GM18861 (cell line): ENCODE results near the gene LYRM4.
A peak's percentile ranks its signal among the peaks of the same experiment; 100 is the strongest.

Experiments used
- ATAC-seq: cut with Tn5 transposase; IDR thresholded peaks from one replicate; pipeline ENCODE4 v1.9.1; 2021; ENCODE audit not compliant: unreplicated experiment

Gene LYRM4

DNA sequence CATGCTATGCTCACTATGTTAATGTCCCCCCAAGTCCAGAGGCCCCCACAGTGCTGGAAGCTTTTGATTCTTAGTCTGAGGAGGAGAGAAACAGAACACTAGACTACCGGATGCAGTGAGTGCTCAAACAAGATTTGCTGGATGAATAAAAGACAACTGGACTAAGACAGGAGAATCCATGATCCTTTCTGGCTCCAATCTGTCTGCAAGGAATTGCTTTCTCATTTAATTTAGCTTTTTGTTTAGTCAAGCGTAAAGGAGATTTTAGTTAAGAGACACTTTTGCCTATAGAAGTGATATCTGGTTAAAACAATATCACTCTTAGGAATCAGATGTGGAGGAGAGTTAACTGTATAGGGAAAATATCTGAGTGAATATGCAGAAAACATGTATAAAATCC is 13.5 kb downstream of the LYRM4 start:
- ATAC-seq, result no peak

DNA sequence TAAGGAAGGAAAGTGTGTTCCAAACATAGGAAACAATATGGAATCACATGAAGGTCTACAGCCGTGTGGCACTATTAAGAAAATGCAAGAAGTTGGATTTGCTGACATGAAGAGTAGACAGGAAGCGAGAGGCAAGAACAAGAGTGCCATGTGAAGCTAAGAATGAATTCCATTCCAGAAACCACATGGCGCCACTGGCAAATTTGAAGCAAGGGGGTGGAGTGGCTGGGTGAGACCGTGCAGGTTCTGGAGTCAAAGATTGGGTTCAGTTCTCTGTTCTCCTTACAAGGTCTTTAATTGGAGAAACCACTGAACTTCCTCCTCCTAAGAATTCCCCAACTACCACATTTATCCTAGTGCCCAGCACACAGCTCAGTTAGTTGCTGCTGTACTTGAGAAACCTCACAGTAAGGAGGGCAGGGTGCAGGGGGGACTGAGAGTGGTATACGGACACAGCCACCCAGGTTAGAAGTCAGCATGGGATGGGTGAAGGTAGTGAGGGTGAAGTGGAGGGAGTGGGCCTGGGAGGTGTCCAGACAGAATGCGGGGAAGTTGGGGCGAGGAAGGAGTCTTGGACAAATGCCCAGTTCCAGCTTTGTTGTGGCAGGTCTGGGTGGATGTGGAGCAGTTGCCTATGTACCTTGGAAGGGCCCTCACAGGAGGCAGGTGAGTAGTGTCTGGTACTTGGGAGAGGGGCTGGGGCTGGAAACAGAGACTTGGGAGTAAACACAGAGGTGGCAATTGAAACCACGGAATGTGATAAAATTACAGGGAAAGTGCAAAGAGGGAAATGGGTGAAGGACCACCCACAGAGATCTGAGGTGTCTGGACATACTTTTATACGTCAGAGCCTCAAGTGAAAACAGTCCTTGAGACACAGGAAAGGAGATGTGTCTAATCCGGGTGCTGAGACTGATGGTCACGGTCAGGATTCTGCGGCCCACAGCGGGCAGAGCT is 14.3 kb downstream of the LYRM4 start:
- no peak for ATAC-seq

DNA sequence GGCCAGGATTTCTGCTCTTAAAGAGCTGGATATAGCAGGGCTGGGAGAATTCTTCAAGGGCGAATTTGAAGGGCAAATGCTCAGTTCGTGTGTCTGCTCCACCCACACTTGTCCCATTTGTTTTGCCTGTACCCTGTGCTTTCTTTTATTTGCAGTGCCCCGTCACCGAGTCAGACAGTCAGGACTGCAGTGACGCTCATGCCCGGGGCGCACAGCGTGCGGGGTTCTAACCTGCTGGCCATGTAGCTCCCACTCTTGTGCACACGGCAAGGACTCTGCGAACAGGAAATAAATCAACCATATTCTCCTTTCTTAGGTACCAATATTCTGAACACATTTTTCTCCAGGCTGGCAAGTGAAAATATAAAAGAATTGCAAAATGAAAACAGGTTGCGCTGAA is 17.7 kb downstream of the LYRM4 start:
- no peak for ATAC-seq

DNA sequence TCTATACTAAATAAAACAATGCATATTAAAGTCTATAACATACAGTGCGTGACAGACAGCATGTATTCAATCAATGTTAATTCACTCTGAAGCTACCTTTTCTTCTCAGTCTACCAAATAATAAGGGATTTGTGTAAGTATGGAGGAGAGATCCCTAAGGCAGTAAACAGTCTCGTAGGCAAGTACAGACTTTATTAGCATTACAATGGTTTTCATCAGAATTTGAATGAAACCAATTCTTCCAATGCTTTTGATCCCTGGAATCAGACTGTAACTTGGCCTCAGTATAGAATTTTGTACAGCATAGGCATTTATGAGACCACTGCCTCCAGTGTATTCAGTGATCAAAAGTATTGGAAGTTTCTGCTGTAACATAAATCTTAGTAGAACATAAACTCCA is 19.5 kb downstream of the LYRM4 start:
- no peak for ATAC-seq

DNA sequence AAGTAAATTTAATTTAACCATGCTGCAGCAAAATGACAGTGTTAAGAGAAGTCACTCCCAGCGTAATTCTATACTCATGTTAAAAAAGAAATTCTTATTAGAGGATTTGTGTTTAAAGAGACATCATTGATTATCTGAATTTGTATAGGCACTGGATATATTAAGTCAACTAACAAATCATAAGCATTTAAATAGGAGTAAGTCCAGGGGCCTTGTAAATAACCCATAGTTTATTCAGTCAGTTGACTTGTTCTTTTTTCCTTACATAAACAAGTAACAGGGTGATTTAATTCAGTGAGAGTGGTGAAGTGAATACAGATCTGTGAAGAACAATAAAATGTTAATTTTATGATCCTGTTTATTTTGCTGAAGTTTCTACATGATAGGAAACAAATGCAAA is 22.4 kb downstream of the LYRM4 start:
- ATAC-seq, result no peak

DNA sequence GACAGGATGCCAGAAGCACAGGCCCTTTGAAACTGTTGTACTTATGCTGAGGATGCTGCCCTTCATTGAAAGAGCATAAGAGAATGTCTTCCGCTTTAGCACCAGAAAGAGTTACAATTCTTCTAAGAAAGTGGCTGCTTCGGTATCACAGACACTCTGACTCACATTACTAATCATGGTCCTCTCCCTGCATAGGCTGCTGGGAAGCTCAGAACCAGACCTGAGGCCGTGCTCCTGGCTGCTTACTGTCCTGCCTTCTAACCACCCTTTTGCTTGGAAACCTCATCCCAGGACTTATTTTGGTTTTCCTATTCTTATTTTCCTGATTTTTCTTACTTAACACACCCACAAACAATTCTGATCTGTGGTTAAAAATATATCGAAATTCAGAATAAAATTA is 22.9 kb downstream of the LYRM4 start:
- no peak for ATAC-seq

DNA sequence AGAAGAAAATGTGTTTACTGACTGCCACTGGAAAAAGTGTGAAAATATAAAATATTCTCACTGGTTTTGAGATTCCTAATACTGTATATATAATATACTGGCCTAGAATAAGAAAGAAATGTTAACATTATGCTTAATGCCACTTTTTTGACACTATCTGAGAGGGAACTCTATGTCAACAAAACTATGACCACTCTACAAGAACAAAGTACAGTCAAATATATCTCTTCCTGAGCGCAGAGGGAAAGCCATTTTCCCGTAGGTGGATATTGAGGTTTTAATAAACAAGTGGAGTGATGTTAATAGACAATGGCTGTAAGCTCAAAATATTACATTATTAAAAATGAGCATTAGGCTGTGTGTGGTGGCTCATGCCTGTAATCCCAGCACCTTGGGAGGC is 24.9 kb downstream of the LYRM4 start:
- no peak for ATAC-seq

DNA sequence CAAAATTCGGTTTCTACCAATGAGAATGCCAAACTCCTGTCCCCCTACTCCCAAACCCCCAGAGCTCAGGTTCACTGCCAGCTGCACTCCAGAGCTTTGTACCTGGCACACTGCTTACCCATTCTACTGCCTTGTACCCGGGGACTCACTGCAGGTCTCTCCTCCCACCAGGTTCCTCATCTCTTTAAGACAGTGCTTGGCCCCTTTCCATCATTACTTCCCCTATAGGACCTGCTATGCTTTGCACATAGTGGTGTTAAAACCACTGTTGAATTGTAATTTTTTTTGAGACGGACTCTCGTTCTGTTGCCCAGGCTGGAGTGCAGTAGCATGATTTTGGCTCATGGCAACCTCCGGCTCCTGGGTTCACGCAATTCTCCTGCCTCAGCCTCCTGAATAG is 25.9 kb downstream of the LYRM4 start:
- no peak for ATAC-seq

DNA sequence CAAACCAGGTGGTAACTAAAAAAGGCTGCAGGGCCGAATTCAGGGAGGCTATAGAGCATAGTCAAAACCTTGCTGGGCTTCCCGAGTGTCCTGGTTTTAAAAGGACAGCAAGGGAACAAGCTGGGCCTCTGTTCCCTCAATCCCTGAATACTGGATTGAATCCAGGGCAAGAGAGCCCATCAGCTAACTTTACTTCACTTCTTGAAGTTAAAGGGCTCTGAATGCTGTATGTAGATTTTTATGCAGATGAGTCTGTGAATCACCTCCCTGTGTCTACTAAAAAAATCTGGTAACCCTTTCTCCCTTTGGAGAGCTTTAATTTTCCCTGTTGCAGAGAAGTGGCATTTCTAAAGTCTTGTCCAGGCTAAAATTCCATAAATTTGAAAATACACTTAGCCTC is 29.5 kb downstream of the LYRM4 start:
- ATAC-seq, result no peak

DNA sequence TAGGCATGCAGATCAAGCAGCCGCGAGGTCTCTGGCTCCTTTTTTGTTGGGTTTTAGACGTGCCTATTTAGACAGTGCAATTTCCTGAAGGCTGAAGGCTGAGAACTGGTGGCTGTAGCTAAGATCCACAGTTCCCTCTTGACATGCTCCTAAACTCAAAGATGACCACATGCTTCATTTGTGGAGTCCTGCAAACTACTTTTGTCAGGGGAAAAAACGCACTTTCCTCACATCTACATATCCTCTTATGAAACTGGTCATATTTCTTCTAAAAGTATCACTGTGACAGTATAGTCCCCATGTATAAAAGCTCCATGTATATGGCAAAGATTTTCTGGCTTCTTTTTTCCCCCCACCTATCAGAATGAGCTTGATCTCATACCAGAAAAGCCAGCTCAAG is 30.7 kb downstream of the LYRM4 start:
- no peak for ATAC-seq

DNA sequence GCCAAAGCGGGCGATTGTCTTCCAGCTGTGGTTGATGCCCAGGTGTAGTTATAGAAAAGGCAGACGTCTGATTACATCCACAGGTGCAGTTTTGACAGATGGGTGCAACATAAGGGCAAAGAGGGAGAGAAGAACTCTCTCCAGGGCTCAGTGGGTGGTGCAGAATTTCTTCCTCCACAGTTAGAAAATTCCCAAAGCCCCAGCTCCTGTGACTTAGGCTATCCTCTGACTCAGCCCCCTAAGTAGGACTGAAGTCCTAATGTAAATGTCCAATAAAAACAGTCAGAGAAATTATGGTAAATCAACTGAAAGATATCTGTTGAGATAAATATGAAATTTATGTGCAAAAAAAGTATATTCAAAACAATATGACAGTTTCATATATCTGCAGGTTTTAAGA is 31.4 kb downstream of the LYRM4 start:
- no peak for ATAC-seq

DNA sequence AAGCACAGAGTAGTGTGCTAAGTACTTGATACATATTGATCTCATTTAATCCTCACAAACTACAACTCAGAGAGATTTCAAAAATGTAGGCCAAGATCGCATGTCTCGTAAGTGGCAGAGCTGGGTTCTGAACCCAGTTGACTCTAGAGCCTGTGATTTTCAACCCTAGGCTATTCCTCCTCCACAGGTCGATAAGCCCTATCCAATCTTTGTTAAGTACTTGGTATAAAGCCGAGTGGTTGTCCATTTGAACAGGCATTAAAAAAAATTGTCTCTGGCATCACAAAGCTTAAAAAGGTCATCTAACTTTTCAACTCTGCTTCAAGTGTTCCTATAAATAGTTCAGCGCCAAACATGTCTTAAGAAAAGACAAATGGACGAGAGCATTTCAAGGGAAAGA is 37.4 kb downstream of the LYRM4 start:
- ATAC-seq, result no peak

DNA sequence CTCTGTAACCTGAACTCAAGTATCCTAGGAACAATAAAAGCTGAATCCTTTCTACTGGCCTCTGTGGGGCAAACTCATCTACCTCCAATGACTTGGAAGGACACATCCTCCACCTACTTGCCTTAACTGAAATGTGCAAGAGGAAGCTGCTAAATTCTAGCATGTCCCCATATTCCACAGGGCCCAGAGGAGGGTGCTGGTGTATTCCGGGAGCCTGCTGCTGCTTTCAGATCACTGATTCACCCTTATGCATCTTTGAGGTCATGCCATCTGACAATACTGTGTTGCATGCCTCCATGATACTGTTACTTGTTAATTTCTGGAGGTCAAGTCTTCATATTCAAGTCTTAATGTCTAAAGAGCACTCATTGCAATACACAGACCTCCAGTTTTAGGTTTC is 40.3 kb downstream of the LYRM4 start:
- ATAC-seq, result no peak

DNA sequence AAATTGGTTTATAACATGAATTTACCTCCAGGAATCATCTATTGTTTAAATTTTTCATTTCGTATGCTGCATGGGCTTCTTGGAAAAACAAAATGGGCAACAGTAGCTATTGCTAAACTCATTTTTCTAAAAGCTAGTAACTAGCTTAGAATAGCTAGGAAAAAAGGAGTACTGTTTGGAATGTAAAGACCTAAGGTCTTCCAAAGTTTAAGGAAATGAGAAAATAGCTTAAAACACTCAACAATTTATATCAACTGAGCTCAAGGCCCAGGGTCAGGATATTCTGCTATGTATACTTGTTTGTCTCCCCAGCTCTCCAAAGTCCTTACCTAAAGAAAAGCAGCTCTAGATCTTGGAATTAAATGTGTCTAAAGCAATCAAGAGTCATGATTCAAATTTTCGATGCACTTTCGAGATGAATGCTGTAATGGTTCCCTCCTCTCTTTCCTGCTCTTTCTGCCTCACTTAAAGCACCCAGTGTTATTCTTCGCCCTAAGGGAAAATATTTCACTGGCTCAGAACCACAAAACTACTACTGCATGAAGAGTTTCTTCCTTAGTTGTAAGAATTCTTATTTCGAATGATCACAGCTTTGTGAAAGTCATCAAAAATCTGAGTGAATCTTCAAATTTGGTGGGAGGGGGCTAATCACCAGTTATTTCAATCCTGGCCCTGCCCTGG is 41.6 kb downstream of the LYRM4 start:
- no peak for ATAC-seq

DNA sequence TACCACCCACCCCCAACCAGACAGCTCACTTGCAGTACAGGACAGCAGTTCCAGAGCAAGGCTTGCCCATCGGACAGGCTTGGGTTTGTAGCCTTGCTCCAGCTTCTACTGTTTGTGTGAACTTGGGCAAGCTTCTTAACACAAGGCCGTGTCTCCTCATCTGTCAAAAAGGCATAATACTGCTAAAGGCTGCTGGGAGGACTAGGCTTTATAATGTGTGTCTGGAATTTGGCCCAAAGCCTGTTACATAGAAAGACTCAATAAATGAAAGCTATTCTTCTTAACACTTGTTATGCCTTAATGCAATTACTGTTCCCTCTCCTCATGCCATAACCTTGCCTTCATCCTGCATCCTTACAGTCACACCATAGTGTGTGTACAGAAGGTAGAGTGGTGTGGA is 43.4 kb downstream of the LYRM4 start:
- ATAC-seq, result no peak

DNA sequence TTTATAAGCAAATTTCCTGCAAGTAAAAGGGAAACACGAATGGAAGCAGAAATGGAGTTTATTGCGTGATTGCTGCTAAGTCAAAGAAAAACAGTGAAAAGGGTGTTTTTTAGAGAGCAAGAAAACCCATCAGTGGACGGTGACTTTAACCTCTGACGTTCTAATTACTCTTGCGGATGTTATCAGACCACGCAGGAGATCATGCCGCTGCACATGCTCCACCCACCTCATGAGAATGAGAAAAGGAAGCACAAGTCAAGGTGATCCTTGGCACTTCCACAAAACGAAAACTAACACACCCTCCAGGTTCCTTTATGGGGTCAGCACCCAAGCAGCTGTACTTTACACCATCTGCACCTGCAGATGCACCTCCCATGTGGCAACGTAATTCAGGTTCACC is 45.0 kb downstream of the LYRM4 start:
- ATAC-seq, result no peak

DNA sequence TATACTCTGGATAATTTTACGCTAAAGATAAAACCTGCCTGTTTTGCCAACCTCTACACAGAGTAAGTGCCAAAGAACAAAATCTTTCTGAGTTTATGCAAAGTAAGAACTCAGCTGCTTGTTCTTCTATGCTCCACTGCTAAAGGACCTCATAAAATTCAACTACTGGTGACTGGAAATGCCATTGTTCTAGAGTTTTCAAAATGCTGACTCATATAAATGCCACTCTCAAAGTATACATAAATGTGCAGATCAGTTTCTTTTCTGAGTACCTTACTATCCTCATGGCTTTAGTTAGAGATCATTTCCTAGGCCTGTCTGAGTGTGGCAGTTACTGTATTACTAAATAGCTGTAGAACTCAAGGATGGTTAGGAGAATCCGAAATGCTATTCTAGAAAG is 45.6 kb downstream of the LYRM4 start:
- ATAC-seq, result no peak

DNA sequence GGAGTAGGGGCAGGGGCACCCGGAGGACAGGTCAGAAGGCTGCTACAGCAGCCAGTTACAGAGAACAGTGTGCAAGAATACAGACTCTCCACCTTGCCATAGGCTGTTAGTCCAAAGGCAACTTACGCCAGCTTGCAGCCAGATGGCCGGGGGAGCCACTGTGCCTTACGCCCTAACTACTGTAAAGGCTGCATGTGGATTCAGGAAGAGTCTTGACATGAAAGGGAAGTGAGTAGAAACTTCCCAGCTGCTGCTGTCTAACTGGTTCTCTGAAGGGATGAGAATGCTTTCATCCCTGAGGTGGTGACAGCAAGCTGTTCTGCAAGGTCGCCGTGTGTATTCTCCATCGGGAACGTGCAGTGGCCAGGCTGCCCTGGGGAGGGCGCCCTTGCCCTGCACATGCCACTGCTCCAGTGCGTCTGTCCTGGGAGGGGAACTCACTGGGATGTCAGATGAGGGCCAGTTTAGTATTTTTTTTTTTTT is 46.1 kb downstream of the LYRM4 start:
- no peak for ATAC-seq

DNA sequence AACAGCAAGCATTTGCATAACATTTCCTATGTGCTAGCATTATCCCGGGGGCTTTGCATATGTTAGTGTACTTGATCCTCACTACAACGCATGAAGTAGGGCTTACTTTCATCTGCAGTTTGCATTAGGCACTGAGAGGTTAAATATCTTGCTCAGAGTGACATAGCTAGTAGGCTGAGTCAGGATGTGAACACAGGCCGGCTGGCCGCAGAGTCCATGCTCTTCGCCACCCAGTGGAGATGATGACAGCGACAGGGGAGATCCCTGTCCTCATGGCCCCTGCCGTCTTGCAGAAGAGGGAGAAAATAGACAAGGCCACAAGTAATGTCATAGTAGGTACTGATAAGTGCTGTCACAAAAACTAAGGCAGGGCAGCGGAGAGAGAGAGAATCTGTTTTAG is 46.9 kb downstream of the LYRM4 start:
- ATAC-seq, result no peak

DNA sequence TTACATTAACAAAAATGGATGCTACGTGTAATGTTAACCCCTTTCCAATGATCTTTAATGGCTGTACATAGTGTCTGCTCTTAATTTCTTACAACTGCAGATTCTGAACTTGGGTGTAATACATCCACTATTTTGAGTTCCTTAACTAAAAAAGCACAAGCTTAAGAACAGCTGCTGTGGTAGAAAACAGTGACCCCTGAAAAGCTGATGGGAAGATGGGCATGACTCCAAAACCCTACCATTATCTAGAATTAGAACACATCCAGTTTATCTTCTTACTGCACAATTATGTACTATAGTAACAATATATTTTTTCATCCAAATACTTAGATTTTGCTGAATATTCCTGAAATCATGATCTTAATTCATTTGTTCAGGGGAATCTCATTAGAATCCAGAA is 49.3 kb downstream of the LYRM4 start:
- no peak for ATAC-seq

DNA sequence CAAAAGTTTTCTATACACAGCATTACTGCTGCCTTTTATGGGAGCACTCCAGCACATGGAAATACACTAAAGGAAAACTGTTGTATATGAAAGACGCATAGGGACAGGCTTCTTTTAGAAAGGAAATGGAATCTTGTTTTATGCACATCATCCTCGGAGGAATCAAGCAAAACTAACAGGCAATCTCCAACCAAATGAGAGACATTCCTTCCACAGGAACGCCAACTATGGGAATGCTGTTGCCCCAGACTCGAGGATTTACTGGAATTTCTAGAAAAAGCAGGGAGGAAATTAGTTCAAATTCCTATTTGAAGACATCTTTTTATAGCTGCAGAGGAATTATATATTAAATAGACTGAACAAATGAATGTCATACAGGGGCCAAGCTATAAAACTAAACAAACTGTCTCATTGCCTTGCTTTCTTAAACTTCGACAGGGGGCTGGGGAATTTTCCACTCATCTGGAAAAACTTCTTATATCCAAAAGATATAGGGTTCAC is 52.2 kb downstream of the LYRM4 start:
- no peak for ATAC-seq

DNA sequence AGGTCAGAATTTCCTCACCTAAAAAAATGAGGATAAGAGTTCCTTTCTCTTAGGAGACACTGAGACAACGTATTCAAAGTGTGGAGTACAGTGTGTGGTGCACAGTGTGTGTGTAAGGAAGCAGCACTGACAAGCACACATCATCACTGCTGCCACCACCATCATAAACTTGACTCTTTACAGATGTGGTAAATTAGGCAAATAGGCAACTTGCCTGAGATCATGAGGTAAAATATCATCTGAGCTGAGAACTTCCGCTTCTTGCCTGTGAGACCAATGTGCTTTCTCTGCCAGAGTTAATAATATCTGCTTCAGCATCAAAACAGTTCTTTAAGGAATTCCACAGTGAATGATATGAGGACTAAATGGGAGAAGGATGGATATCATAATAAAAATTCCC is 52.7 kb downstream of the LYRM4 start:
- peak; percentile 46 for ATAC-seq
